ENCODE data around the gene EPB41. TPM values are rescaled to one million over a fixed set of nuclear protein-coding genes. Genes with fewer than 3 reads are reported as not detected.

Gene EPB41
- total and polyA plus RNA-seq, 9 of the 15 experiments (the other 6 are each of a cell fraction or from before 2014, with no cell fraction given) = 3.7 to 213 (median 141) TPM

GRCh38 chr1:28926629-28927265 is 12.4 kb downstream of the EPB41 start (continued):
- TF ChIP-seq HNRNPK (IDR thresholded peaks at IDR 0.05; ENCODE audit: low read depth, low read length, poor library complexity, severe bottlenecking) (no peak), MTF1 (CRISPR knock-in tag; IDR thresholded peaks at IDR 0.05; ENCODE audit: borderline replicate concordance) (no peak), RBM15 (IDR thresholded peaks at IDR 0.05; ENCODE audit: insufficient read depth, low read length) (no peak), ZNF24 (IDR thresholded peaks at IDR 0.05) (no peak; the same call in 1 of the 2 replicates), LEF1 (IDR thresholded peaks at IDR 0.05) (peak; percentile 99), ERF (CRISPR knock-in tag; IDR thresholded peaks at IDR 0.05) (peak; percentile 38; the same call in 1 of the 2 replicates), ESRRA (IDR thresholded peaks at IDR 0.05; ENCODE audit: borderline replicate concordance, low read depth) (peak; percentile 89), ZC3H8 (IDR thresholded peaks at IDR 0.05) (no peak), ZNF184 (CRISPR knock-in tag; IDR thresholded peaks at IDR 0.05) (no peak), PTRF (tag; IDR thresholded peaks at IDR 0.05) (no peak), EGR1 (conservative IDR thresholded peaks at IDR 0.05) (no peak), CEBPB (tag; IDR thresholded peaks at IDR 0.05) (peak; percentile 69), RB1 (IDR thresholded peaks at IDR 0.05; ENCODE audit: low read depth) (no peak), THAP12 (CRISPR knock-in tag; IDR thresholded peaks at IDR 0.05) (no peak), GTF2B (IDR thresholded peaks at IDR 0.05; ENCODE audit: extremely low read depth, insufficient read length) (no peak), ZNF318 (IDR thresholded peaks at IDR 0.05; ENCODE audit: borderline replicate concordance in 1 of 2, low read depth in 1 of 2) (peak; percentile 10 to 81; a peak in 3 of 4 replicates), ZNF584 (CRISPR knock-in tag; IDR thresholded peaks at IDR 0.05; ENCODE audit: low read depth) (peak; percentile 63; the same call in 1 of the 2 replicates), DPF2 (IDR thresholded peaks at IDR 0.05) (peak; percentile 98), FOXA1 (IDR thresholded peaks at IDR 0.05; ENCODE audit: borderline replicate concordance) (peak; percentile 97)
